K562 (cell line): ENCODE results near the gene CHAF1A. TPM values are rescaled to one million over a fixed set of nuclear protein-coding genes. Genes with fewer than 3 reads are reported as not detected.

Source experiments
- CEBPB ChIP-seq: fragments of 450-650 bp; IDR thresholded peaks from 2 replicates; pipeline ENCODE4 v1.6.1; 2016; ENCODE audit warnings: missing genetic modification characterization, missing compliant biosample characterization
- HOXB6 ChIP-seq: fragments of 250-450 bp; sonication (Bioruptor Pico); IDR thresholded peaks from 2 replicates; pipeline ENCODE4 v1.5.1; 2022; ENCODE audit warnings: mild to moderate bottlenecking, borderline replicate concordance
- POLR2A ChIP-seq: fragments of 450-650 bp; conservative IDR thresholded peaks from 2 replicates; pipeline ENCODE4 v1.6.1; 2016
- TCFL5 ChIP-seq: fragments of 250-450 bp; sonication (Bioruptor Pico); conservative IDR thresholded peaks from 2 replicates; pipeline ENCODE4 v1.6.1; 2021; ENCODE audit warnings: mild to moderate bottlenecking, moderate library complexity, matching md5 sums
- ZFX ChIP-seq: sonication (generic); formaldehyde crosslinking; IDR thresholded peaks from 2 replicates; pipeline ENCODE4 v1.8.0; 2022; ENCODE audit warnings: mild to moderate bottlenecking, missing genetic modification reagents, moderate library complexity
- ZKSCAN8 ChIP-seq: fragments of 200-800 bp; sonication (Bioruptor generic); IDR thresholded peaks from 2 replicates; pipeline ENCODE4 v1.6.1; 2016; ENCODE audit warnings: missing genetic modification characterization, missing compliant biosample characterization
- ZNF695 ChIP-seq: fragments of 450-650 bp; formaldehyde crosslinking; IDR thresholded peaks from 2 replicates; pipeline ENCODE4 v1.4.0; 2020; ENCODE audit warnings: mild to moderate bottlenecking, moderate library complexity
- polyA plus RNA-seq, 8 experiments: library from polyadenylated mRNA; depleted of rRNA in 4 of 8; stranded (reverse) in 5 of 8; unstranded in 3 of 8; fragments of >200 nt; fragmentation: Nextera tagmentation in 2 of 8; fragmentation: Illumina TruSeq in 1 of 8; extraction: Ambion mirVana in 2 of 8; extraction: Trizol in 1 of 8; gene quantifications; 2 replicates each; pipeline versions ENCODE4 v1.2.1 to v1.2.3, GENCODE V29; 2011 to 2014; ENCODE audit warnings: inconsistent platforms in 1 of 8, missing spikeins in 1 of 8
- total RNA-seq, 7 experiments: library from RNA; depleted of rRNA in 6 of 7; stranded (reverse); fragments of >200 nt in 6 of 7; fragmentation: Illumina TruSeq in 2 of 7; extraction: Trizol in 2 of 7; gene quantifications; 2 replicates each; pipeline versions ENCODE4 v1.2.1 to v1.2.3, GENCODE V29; 2011 to 2021; ENCODE audit warnings: low replicate concordance in 1 of 7
- TF ChIP-seq, protein P1 (sequence below), 2 experiments: fragments of 450-650 bp; IDR thresholded peaks; 2 replicates each; pipeline ENCODE4 v1.6.1; 2018; ENCODE audit warnings: mild to moderate bottlenecking in 2 of 2, low read depth in 1 of 2; ENCODE audit not compliant: partially characterized antibody in 2 of 2
- TF ChIP-seq, protein P2 (sequence below), 2 experiments: fragments of 450-650 bp; formaldehyde crosslinking in 1 of 2; IDR thresholded peaks; 2 replicates each; pipeline versions ENCODE4 v1.4.0 to v1.6.1; 2014 to 2020; ENCODE audit warnings: mild to moderate bottlenecking in 2 of 2, borderline replicate concordance in 1 of 2, low read depth in 1 of 2
- TF ChIP-seq, protein P3 (sequence below): fragments of 250-450 bp; sonication (Bioruptor Pico); IDR thresholded peaks from 2 replicates; pipeline ENCODE4 v1.5.0; 2022; ENCODE audit warnings: mild to moderate bottlenecking
- TF ChIP-seq, protein P4 (sequence below): sonication (generic); formaldehyde crosslinking; IDR thresholded peaks from 2 replicates; pipeline ENCODE4 v1.8.1; 2022; ENCODE audit warnings: missing genetic modification reagents

CHAF1A gene
- total and polyA plus RNA-seq, 9 of the 15 experiments (the other 6 are each of a cell fraction or from before 2014, with no cell fraction given): 1.6 to 86.9 (median 45.2) TPM

DNA sequence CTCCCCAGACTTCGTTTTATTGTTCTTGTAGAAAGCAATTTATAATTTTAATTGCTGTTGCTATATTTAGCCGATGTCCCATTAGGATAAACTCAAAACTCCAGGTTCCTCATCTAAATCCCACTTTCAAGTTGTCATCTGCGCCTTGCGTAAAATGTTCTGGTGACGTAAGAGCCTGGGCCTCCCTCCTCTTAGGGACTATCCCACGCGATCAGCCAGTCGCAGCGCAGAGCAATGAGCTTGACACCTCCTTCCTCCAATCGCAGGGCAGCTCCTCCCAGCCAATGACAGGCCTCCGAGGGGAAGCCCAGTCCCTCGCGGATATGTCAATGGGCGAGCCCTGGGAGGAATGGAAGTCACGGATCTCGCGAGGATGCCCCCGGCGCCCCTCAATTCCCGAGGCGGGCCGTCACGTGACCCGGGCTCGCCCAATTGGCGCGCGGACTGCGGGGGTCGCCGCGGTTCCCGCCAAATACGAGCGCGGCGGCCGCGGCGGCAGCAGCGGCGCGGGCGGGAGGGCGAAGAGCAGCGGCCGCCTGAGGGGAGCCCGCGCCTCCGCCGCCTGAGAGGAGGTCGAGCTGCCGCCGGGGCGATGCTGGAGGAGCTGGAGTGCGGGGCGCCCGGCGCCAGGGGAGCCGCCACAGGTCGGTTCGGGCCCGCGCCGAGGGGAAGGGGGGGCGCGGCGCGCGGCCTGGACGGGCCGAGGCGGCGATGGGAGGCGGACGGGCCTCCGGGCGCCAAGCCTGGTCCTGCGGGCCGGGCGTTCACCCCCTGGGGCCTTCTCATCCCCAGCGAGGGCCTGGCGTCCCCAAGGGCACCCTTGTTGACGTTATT lies at the start of gene CHAF1A (continued):
- TF ChIP-seq, protein P1, sequence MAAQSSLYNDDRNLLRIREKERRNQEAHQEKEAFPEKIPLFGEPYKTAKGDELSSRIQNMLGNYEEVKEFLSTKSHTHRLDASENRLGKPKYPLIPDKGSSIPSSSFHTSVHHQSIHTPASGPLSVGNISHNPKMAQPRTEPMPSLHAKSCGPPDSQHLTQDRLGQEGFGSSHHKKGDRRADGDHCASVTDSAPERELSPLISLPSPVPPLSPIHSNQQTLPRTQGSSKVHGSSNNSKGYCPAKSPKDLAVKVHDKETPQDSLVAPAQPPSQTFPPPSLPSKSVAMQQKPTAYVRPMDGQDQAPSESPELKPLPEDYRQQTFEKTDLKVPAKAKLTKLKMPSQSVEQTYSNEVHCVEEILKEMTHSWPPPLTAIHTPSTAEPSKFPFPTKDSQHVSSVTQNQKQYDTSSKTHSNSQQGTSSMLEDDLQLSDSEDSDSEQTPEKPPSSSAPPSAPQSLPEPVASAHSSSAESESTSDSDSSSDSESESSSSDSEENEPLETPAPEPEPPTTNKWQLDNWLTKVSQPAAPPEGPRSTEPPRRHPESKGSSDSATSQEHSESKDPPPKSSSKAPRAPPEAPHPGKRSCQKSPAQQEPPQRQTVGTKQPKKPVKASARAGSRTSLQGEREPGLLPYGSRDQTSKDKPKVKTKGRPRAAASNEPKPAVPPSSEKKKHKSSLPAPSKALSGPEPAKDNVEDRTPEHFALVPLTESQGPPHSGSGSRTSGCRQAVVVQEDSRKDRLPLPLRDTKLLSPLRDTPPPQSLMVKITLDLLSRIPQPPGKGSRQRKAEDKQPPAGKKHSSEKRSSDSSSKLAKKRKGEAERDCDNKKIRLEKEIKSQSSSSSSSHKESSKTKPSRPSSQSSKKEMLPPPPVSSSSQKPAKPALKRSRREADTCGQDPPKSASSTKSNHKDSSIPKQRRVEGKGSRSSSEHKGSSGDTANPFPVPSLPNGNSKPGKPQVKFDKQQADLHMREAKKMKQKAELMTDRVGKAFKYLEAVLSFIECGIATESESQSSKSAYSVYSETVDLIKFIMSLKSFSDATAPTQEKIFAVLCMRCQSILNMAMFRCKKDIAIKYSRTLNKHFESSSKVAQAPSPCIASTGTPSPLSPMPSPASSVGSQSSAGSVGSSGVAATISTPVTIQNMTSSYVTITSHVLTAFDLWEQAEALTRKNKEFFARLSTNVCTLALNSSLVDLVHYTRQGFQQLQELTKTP (IDR thresholded peaks at IDR 0.05; ENCODE audit: low read depth in 1 of 2, partially characterized antibody in 2 of 2): no peak
- TF ChIP-seq ZKSCAN8 (CRISPR knock-in tag) (no peak), POLR2A (peak; percentile 66), HOXB6 (CRISPR knock-in tag) (no peak), TCFL5 (CRISPR knock-in tag) (no peak), CEBPB (tag) (peak; percentile 96), ZNF695 (no peak), ZFX (CRISPR knock-in tag) (peak; percentile 65)
- TF ChIP-seq, protein P2, sequence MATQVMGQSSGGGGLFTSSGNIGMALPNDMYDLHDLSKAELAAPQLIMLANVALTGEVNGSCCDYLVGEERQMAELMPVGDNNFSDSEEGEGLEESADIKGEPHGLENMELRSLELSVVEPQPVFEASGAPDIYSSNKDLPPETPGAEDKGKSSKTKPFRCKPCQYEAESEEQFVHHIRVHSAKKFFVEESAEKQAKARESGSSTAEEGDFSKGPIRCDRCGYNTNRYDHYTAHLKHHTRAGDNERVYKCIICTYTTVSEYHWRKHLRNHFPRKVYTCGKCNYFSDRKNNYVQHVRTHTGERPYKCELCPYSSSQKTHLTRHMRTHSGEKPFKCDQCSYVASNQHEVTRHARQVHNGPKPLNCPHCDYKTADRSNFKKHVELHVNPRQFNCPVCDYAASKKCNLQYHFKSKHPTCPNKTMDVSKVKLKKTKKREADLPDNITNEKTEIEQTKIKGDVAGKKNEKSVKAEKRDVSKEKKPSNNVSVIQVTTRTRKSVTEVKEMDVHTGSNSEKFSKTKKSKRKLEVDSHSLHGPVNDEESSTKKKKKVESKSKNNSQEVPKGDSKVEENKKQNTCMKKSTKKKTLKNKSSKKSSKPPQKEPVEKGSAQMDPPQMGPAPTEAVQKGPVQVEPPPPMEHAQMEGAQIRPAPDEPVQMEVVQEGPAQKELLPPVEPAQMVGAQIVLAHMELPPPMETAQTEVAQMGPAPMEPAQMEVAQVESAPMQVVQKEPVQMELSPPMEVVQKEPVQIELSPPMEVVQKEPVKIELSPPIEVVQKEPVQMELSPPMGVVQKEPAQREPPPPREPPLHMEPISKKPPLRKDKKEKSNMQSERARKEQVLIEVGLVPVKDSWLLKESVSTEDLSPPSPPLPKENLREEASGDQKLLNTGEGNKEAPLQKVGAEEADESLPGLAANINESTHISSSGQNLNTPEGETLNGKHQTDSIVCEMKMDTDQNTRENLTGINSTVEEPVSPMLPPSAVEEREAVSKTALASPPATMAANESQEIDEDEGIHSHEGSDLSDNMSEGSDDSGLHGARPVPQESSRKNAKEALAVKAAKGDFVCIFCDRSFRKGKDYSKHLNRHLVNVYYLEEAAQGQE (IDR thresholded peaks at IDR 0.05; ENCODE audit: borderline replicate concordance): peak; percentile 93
- TF ChIP-seq, protein P2 (CRISPR knock-in tag; IDR thresholded peaks at IDR 0.05; ENCODE audit: low read depth): peak; percentile 68; the same call in 1 of the 2 replicates
- TF ChIP-seq, protein P3, sequence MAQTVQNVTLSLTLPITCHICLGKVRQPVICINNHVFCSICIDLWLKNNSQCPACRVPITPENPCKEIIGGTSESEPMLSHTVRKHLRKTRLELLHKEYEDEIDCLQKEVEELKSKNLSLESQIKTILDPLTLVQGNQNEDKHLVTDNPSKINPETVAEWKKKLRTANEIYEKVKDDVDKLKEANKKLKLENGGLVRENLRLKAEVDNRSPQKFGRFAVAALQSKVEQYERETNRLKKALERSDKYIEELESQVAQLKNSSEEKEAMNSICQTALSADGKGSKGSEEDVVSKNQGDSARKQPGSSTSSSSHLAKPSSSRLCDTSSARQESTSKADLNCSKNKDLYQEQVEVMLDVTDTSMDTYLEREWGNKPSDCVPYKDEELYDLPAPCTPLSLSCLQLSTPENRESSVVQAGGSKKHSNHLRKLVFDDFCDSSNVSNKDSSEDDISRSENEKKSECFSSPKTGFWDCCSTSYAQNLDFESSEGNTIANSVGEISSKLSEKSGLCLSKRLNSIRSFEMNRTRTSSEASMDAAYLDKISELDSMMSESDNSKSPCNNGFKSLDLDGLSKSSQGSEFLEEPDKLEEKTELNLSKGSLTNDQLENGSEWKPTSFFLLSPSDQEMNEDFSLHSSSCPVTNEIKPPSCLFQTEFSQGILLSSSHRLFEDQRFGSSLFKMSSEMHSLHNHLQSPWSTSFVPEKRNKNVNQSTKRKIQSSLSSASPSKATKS: no peak
- TF ChIP-seq, protein P4, sequence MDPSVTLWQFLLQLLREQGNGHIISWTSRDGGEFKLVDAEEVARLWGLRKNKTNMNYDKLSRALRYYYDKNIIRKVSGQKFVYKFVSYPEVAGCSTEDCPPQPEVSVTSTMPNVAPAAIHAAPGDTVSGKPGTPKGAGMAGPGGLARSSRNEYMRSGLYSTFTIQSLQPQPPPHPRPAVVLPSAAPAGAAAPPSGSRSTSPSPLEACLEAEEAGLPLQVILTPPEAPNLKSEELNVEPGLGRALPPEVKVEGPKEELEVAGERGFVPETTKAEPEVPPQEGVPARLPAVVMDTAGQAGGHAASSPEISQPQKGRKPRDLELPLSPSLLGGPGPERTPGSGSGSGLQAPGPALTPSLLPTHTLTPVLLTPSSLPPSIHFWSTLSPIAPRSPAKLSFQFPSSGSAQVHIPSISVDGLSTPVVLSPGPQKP (CRISPR knock-in tag): no peak
